ENCODE data around the gene RYR2. TPM values are rescaled to one million over a fixed set of nuclear protein-coding genes. Genes with fewer than 3 reads are reported as not detected.

RYR2 gene
- total RNA-seq, 1 experiment from 2014 or later: 3.4 TPM

GRCh38 chr1:237383791-237384190, 341.8 kb downstream of the RYR2 start:
- H3T11ph ChIP-seq (ENCODE audit: low read length): no peak overlapping the region
- H3K9me3 ChIP-seq (ENCODE audit: control insufficient read depth, low read depth, low read length): no peaks in the 10 kb centered on the region
- Mint-ChIP-seq H3K9me3 (no peaks in the 10 kb centered on the region), H3K36me3 (ENCODE audit: insufficient read depth in 1 of 3, low read depth in 3 of 3) (no peaks in the 10 kb centered on the region), H3K4me1 (peaks cover 3% of the 10 kb centered on the region in 2 experiments; a peak in 2 of 4 replicates), H3K27ac (no peak overlapping the region), H3K4me3 (no peak overlapping the region), H3K27me3 (ENCODE audit: low read depth) (no peaks in the 10 kb centered on the region)
- no CpG with 5 or more reads among the region's 3 CpGs for WGBS (ENCODE audit: extremely low coverage, insufficient read length, low lambda C conversion rate)
- H4K91ac ChIP-seq (ENCODE audit: insufficient read length, low read depth, low read length): no peak overlapping the region
- no peak overlapping the region for H3K4me2 ChIP-seq (ENCODE audit: insufficient read depth, insufficient read length, low read length)
- H2BK12ac ChIP-seq (ENCODE audit: insufficient read length, low read depth, low read length): no peak overlapping the region
- H3K23me2 ChIP-seq (ENCODE audit: insufficient read length, low read depth, low read length, poor library complexity, severe bottlenecking): no peaks in the 10 kb centered on the region
- H2BK20ac ChIP-seq (ENCODE audit: low read depth, low read length, poor library complexity, severe bottlenecking): no peak overlapping the region
- no peak overlapping the region for H2BK15ac ChIP-seq (ENCODE audit: low read depth, low read length)
- H3K27me3 ChIP-seq (ENCODE audit: insufficient read depth, low read length): no peaks in the 10 kb centered on the region
- no peak overlapping the region for H3K27ac ChIP-seq (ENCODE audit: insufficient read length, low read depth, low read length)
- H2AFZ ChIP-seq (ENCODE audit: low read length): no peak overlapping the region
- no peak overlapping the region for H4K5ac ChIP-seq (ENCODE audit: insufficient read length, low read depth, low read length)
- H3K23ac ChIP-seq (ENCODE audit: insufficient read length, low read depth, low read length): no peak overlapping the region
- no peak overlapping the region for H3K14ac ChIP-seq (ENCODE audit: insufficient read depth, low read length)
- H3K4me1 ChIP-seq (ENCODE audit: insufficient read depth, low read length): no peaks in the 10 kb centered on the region
- no peak overlapping the region for H2AK5ac ChIP-seq (ENCODE audit: insufficient read length, low read length)
- H2BK5ac ChIP-seq (ENCODE audit: insufficient read length, low read length): no peak overlapping the region
- no peaks in the 10 kb centered on the region for H3K79me2 ChIP-seq (ENCODE audit: insufficient read depth, low read length)
- H3K18ac ChIP-seq (ENCODE audit: insufficient read length, low read depth, low read length): no peak overlapping the region
- no peak overlapping the region for H3K4ac ChIP-seq (ENCODE audit: low read depth, low read length)
- TF ChIP-seq CTCF (conservative IDR thresholded peaks at IDR 0.05): no peak
- H3K9ac ChIP-seq (ENCODE audit: extremely low read depth, insufficient read length, low read length): no peak overlapping the region
- DNase-seq: no peak
- H3K79me1 ChIP-seq (ENCODE audit: insufficient read depth, low read depth, low read length, poor library complexity, severe bottlenecking): no peaks in the 10 kb centered on the region
- H4K8ac ChIP-seq (replicated peaks; ENCODE audit: insufficient read length, low read depth, low read length): no peak overlapping the region
- no peak overlapping the region for H3K56ac ChIP-seq (ENCODE audit: insufficient read length, low read depth, low read length)
- H2BK120ac ChIP-seq (ENCODE audit: low read depth, low read length, poor library complexity, severe bottlenecking): no peak overlapping the region
- no peaks in the 10 kb centered on the region for H4K20me1 ChIP-seq (ENCODE audit: control insufficient read depth, insufficient read depth, insufficient read length)
